HCT116 (cell line): ENCODE results near the gene RAP1GAP2. TPM values are rescaled to one million over a fixed set of nuclear protein-coding genes. Genes with fewer than 3 reads are reported as not detected.

Experiments used
- ATAC-seq: fragments of 200-7000 bp; cut with Tn5 transposase; 2 replicates; pipeline ENCODE4 v1.9.1; 2020; ENCODE audit warnings: mild to moderate bottlenecking, moderate library complexity
- BruUV-seq: library from RNA; stranded (reverse); fragments of 400-500 nt; replicated peaks from 2 replicates; lab custom pipeline; 2021; lab: Mats Ljungman, UMichigan
- CTCF ChIA-PET: fragments of 300-600 bp; sonication (Branson Sonifier 250); formaldehyde crosslinking; loops from one replicate; lab custom pipeline; 2021; ENCODE audit warnings: antibody characterized with exemption; lab: Charles Lee
- POLR2A ChIA-PET: fragments of 300-600, 350-600 bp; sonication (Branson Sonifier 250); formaldehyde crosslinking; loops from one replicate; lab custom pipeline; 2021; ENCODE audit warnings: antibody characterized with exemption; lab: Charles Lee
- RAD21 ChIA-PET, 2 experiments: fragments of 300-600 bp; sonication (Branson Sonifier 250); formaldehyde crosslinking; loops; one replicate each; lab custom pipeline; 2023; ENCODE audit warnings: low total read pairs in 2 of 2; ENCODE audit not compliant: uncharacterized antibody in 2 of 2, unreplicated experiment in 2 of 2, low non-redundant PET in 1 of 2; lab: Charles Lee
- DNase-seq: peaks from one replicate; pipeline ENCODE4 v3.0.0-alpha.2; 2010; ENCODE audit warnings: low read depth, low spot score
- H2AFZ ChIP-seq: fragments of 200-600 bp; shearing (Covaris generic), sonication (generic); 2 replicates; pipeline ENCODE4 v1.6.1; 2017; ENCODE audit warnings: low read depth, mixed run types, mixed read lengths, antibody characterized with exemption, low read length; ENCODE audit not compliant: poor library complexity, severe bottlenecking
- H3K27ac ChIP-seq: 2 replicates; pipeline ENCODE4 v1.5.1; 2012; ENCODE audit warnings: low read depth, low read length
- H3K27me3 ChIP-seq: fragments of 200-600 bp; sonication (generic); 2 replicates; pipeline ENCODE4 v1.6.1; 2016; ENCODE audit warnings: mixed run types, low read length, mixed read lengths; ENCODE audit not compliant: insufficient read depth
- H3K36me3 ChIP-seq, 2 experiments: fragments of 200-500 bp in 1 of 2; fragments of 200-600 bp in 1 of 2; sonication (Bioruptor generic) in 1 of 2; sonication (generic) in 1 of 2; 2 replicates each; pipeline versions ENCODE4 v1.5.1 to v1.6.1; 2014 to 2016; ENCODE audit warnings: low read length in 2 of 2, inconsistent platforms in 1 of 2, mixed read lengths in 1 of 2, mixed run types in 1 of 2; ENCODE audit not compliant: insufficient read depth in 2 of 2, control insufficient read depth in 1 of 2
- H3K4me1 ChIP-seq, 2 experiments: fragments of 200-600 bp in 1 of 2; sonication (generic) in 1 of 2; 2 replicates each; pipeline versions ENCODE4 v1.5.1 to v1.6.1; 2012 to 2017; ENCODE audit warnings: low read length in 2 of 2, inconsistent platforms in 1 of 2, mild to moderate bottlenecking in 1 of 2, mixed read lengths in 1 of 2, mixed run types in 1 of 2, moderate library complexity in 1 of 2; ENCODE audit not compliant: insufficient read depth in 2 of 2, control insufficient read depth in 1 of 2
- H3K4me2 ChIP-seq: fragments of 200-600 bp; sonication (generic); 2 replicates; pipeline ENCODE4 v1.6.1; 2017; ENCODE audit warnings: mixed run types, low read length, mixed read lengths
- H3K4me3 ChIP-seq, 2 experiments: fragments of 200-600 bp in 1 of 2; sonication (generic) in 1 of 2; replicated peaks in 1 of 2; 2 replicates each; pipeline ENCODE4 v1.5.1; 2011 to 2016; ENCODE audit warnings: low read length in 2 of 2, control low read depth in 1 of 2, low read depth in 1 of 2, mild to moderate bottlenecking in 1 of 2, mixed read lengths in 1 of 2, mixed run types in 1 of 2
- H3K79me2 ChIP-seq: fragments of 200-600 bp; sonication (generic); 2 replicates; pipeline ENCODE4 v1.6.1; 2017; ENCODE audit warnings: mild to moderate bottlenecking, mixed run types, low read length, moderate library complexity, mixed read lengths; ENCODE audit not compliant: insufficient read depth
- H3K9ac ChIP-seq: fragments of 200-600 bp; sonication (generic); 2 replicates; pipeline ENCODE4 v1.6.1; 2016; ENCODE audit warnings: low read length, mixed read lengths
- H3K9me2 ChIP-seq: fragments of 200-600 bp; sonication (generic), shearing (Covaris generic); 2 replicates; pipeline ENCODE4 v1.6.1; 2017; ENCODE audit warnings: mixed run types, mild to moderate bottlenecking, moderate library complexity; ENCODE audit not compliant: insufficient read depth
- H3K9me3 ChIP-seq, 2 experiments: fragments of 200-500 bp in 1 of 2; fragments of 200-600 bp in 1 of 2; sonication (Bioruptor generic) in 1 of 2; sonication (generic) in 1 of 2; 2 replicates each; pipeline ENCODE4 v1.6.1; 2014 to 2017; ENCODE audit warnings: low read length in 2 of 2, mixed read lengths in 2 of 2, inconsistent platforms in 1 of 2, low read depth in 1 of 2, mild to moderate bottlenecking in 1 of 2, mixed run types in 1 of 2, moderate library complexity in 1 of 2; ENCODE audit not compliant: control insufficient read depth in 1 of 2, insufficient read depth in 1 of 2
- H4K20me1 ChIP-seq: fragments of 200-600 bp; sonication (generic), shearing (Covaris generic); 2 replicates; pipeline ENCODE4 v1.6.1; 2017; ENCODE audit warnings: mixed run types, mild to moderate bottlenecking, moderate library complexity; ENCODE audit not compliant: insufficient read depth
- CBX3 ChIP-seq: IDR thresholded peaks from 2 replicates; pipeline ENCODE4 v1.6.1; 2012; ENCODE audit warnings: low read depth
- CEBPB ChIP-seq: IDR thresholded peaks from 2 replicates; pipeline ENCODE4 v1.6.1; 2012; ENCODE audit warnings: low read depth
- FOSL1 ChIP-seq: IDR thresholded peaks from 2 replicates; pipeline ENCODE4 v1.6.1; 2012; ENCODE audit warnings: low read depth
- JUND ChIP-seq: IDR thresholded peaks from 2 replicates; pipeline ENCODE4 v1.6.1; 2012
- POLR2AphosphoS5 ChIP-seq: IDR thresholded peaks from 2 replicates; pipeline ENCODE4 v1.6.1; 2011; ENCODE audit warnings: mild to moderate bottlenecking, low read depth, low read length, moderate library complexity
- RAD21 ChIP-seq: IDR thresholded peaks from 2 replicates; pipeline ENCODE4 v1.6.1; 2012; ENCODE audit warnings: low read depth, mild to moderate bottlenecking
- SP1 ChIP-seq: IDR thresholded peaks from 2 replicates; pipeline ENCODE4 v1.6.1; 2012; ENCODE audit warnings: low read depth
- YY1 ChIP-seq: IDR thresholded peaks from 2 replicates; pipeline ENCODE4 v1.6.1; 2011; ENCODE audit warnings: low read length, low read depth, moderate library complexity, mild to moderate bottlenecking; ENCODE audit not compliant: insufficient replicate concordance; ENCODE audit errors: extremely low read depth
- ZFX ChIP-seq: fragments of 450-650 bp; IDR thresholded peaks from 2 replicates; pipeline ENCODE4 v1.6.1; 2017
- intact Hi-C: fragments of 100-400 bp; cut with micrococcal nuclease; formaldehyde crosslinking; loops from 2 replicates; pipeline ENCODE4 v1.10.0; 2022
- total RNA-seq: library from RNA; stranded (reverse); gene quantifications from one replicate; pipeline ENCODE4 v1.2.1, GENCODE V29; 2021; ENCODE audit not compliant: unreplicated experiment
- TF ChIP-seq, protein P1 (sequence below): IDR thresholded peaks from 2 replicates; pipeline ENCODE4 v1.6.1; 2012
- TF ChIP-seq, protein P2 (sequence below), 3 experiments: fragments of 200-600 bp in 1 of 3; sonication (generic) in 1 of 3; IDR thresholded peaks in 2 of 3; conservative IDR thresholded peaks in 1 of 3; 2 replicates each; pipeline ENCODE4 v1.5.1; 2012 to 2017; ENCODE audit warnings: low read depth in 2 of 3, low read length in 2 of 3, antibody characterized with exemption in 1 of 3, borderline replicate concordance in 1 of 3, control low read depth in 1 of 3, mild to moderate bottlenecking in 1 of 3, mixed read lengths in 1 of 3, mixed run types in 1 of 3, moderate library complexity in 1 of 3; ENCODE audit not compliant: insufficient read depth in 1 of 3

Gene RAP1GAP2
- total RNA-seq, 1 experiment from 2014 or later, result 54.6 TPM

DNA sequence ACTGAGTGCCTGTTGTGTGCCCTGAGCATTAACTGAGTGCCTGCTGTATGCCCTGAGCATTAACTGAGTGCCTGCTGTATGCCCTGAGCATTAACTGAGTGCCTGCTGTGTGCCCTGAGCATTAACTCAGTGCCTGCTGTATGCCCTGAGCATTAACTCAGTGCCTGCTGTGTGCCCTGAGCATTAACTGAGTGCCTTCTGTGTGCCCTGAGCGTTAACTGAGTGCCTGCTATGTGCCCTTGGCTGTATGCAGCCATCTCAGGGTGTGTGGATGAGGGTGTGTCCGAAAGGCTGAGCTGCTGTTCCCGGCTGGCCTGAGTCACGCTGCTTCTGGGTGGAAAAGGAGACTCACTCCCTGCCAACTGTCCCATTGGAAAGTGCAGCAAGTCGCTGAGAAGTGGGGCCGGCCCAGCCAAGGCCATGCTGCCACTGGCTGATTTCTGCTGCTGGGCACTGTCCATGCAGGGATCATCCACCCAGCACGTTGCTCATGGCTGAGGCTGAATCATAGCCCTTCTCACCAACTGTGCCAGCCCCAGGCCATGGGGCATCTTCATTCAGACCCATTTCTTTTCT is 153.3 kb downstream of the RAP1GAP2 start:
- Histone ChIP-seq H3K79me2 (no peaks in the 10 kb centered on the region), H3K27ac (no peak overlapping the region), H3K4me1 (peaks cover 10 to 27% of the 10 kb centered on the region in 2 experiments), H3K9me3 (no peaks in the 10 kb centered on the region), H3K9me2 (no peaks in the 10 kb centered on the region), H3K4me3 (peak overlapping the region in 1 of 2 experiments; percentile 23; a peak in 1 of 4 replicates), H3K36me3 (no peaks in the 10 kb centered on the region), H3K4me2 (peak overlapping the region; percentile 68), H3K27me3 (no peaks in the 10 kb centered on the region), H3K9ac (peak overlapping the region; percentile 27), H2AFZ (no peak overlapping the region), H4K20me1 (no peaks in the 10 kb centered on the region)
- TF ChIP-seq YY1 (no peak), CBX3 (peak; percentile 88), FOSL1 (peak; percentile 81), JUND (peak; percentile 82), SP1 (peak; percentile 78), POLR2AphosphoS5 (peak; percentile 46), ZFX (no peak), RAD21 (peak; percentile 26; the same call in 1 of the 2 replicates)
- TF ChIP-seq, protein P1, sequence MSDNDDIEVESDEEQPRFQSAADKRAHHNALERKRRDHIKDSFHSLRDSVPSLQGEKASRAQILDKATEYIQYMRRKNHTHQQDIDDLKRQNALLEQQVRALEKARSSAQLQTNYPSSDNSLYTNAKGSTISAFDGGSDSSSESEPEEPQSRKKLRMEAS, result peak; percentile 84; the same call in 1 of the 2 replicates
- DNase-seq, result peak; percentile 75
- ATAC-seq, result peak; percentile 93
- intact Hi-C loops, result no loop called here
- CTCF ChIA-PET, result no interaction called here
- POLR2A ChIA-PET, result interaction anchor here (0.9 kb wide), 1 partner anchor 18 kb away, joined by 3 read pairs; no protein-coding TSS in a partner anchor
- RAD21 ChIA-PET, result no interaction called here
- BruUV-seq, result no TSS peak

DNA sequence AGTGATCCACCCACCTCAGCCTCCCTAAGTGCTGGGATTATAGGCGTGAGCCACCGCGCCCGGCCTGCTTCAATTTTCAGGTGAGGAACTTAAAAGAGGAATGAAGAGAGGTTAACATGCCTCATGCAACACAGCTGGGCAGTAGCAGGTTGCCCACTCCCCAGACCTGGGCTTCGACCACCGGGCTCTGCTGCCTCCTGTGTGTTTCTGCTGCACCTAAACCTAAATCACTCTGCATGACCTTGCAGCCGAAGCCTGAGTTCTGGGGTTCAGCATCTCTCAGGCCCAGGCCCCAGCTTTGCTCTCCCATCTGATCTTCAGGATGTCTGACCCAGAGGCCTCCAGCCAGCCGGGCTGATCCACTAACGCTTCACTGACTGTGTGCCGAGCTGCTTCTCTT is 154.6 kb downstream of the RAP1GAP2 start:
- Histone ChIP-seq H3K9ac (no peak overlapping the region), H3K27me3 (no peaks in the 10 kb centered on the region), H3K9me2 (no peaks in the 10 kb centered on the region), H3K9me3 (no peaks in the 10 kb centered on the region)
- ChIA-PET POLR2A (no interaction called here), CTCF (no interaction called here)
- ATAC-seq, result no peak
- TF ChIP-seq POLR2AphosphoS5, result no peak
- TF ChIP-seq RAD21, result no peak
- TF ChIP-seq, protein P2, sequence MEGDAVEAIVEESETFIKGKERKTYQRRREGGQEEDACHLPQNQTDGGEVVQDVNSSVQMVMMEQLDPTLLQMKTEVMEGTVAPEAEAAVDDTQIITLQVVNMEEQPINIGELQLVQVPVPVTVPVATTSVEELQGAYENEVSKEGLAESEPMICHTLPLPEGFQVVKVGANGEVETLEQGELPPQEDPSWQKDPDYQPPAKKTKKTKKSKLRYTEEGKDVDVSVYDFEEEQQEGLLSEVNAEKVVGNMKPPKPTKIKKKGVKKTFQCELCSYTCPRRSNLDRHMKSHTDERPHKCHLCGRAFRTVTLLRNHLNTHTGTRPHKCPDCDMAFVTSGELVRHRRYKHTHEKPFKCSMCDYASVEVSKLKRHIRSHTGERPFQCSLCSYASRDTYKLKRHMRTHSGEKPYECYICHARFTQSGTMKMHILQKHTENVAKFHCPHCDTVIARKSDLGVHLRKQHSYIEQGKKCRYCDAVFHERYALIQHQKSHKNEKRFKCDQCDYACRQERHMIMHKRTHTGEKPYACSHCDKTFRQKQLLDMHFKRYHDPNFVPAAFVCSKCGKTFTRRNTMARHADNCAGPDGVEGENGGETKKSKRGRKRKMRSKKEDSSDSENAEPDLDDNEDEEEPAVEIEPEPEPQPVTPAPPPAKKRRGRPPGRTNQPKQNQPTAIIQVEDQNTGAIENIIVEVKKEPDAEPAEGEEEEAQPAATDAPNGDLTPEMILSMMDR (IDR thresholded peaks at IDR 0.05 in 2 of 3, conservative IDR thresholded peaks at IDR 0.05 in 1 of 3; ENCODE audit: borderline replicate concordance in 1 of 3, insufficient read depth in 1 of 3, low read depth in 2 of 3, low read length in 2 of 3), result no peak
- no peak for TF ChIP-seq JUND
- TF ChIP-seq CEBPB, result no peak
- TF ChIP-seq CBX3, result no peak
- TF ChIP-seq, all 23 proteins: peak for 0
- Histone ChIP-seq H4K20me1 (no peaks in the 10 kb centered on the region), H3K4me1 (peaks cover 22 to 40% of the 10 kb centered on the region in 2 experiments), H3K4me2 (no peak overlapping the region), H3K79me2 (no peaks in the 10 kb centered on the region), H3K27ac (no peak overlapping the region), H2AFZ (no peak overlapping the region), H3K4me3 (no peak overlapping the region), H3K36me3 (no peaks in the 10 kb centered on the region)
- no TSS peak for BruUV-seq
- RAD21 ChIA-PET, result no interaction called here
- no peak for DNase-seq
- intact Hi-C loops, result no loop called here
